ENCODE data around the gene TET3.

TET3 gene

GRCh38 chr2:74007121-74007520, 22.4 kb downstream of the TET3 start:
- DNase-seq, result no peak

- no peak for DNase-seq
These were observed 23.0 kb downstream of the TET3 start for GRCh38 chr2:74007711-74008110.

GRCh38 chr2:74008761-74009395, 24.2 kb downstream of the TET3 start:
- DNase-seq, result no peak

- DNase-seq, result no peak
These were observed 24.9 kb downstream of the TET3 start for GRCh38 chr2:74009577-74009976.

- no peak for DNase-seq
These were observed 25.4 kb downstream of the TET3 start for GRCh38 chr2:74010087-74010541.

GRCh38 chr2:74011246-74011645, 26.5 kb downstream of the TET3 start:
- DNase-seq, result no peak

GRCh38 chr2:74014813-74015212, 30.1 kb downstream of the TET3 start:
- DNase-seq, result no peak

- DNase-seq, result no peak
These were observed 32.5 kb downstream of the TET3 start for GRCh38 chr2:74017223-74017622.

- DNase-seq, result no peak
These were observed 34.8 kb downstream of the TET3 start for GRCh38 chr2:74019516-74019915.

GRCh38 chr2:74020702-74021406, 36.1 kb downstream of the TET3 start:
- no peak for DNase-seq

GRCh38 chr2:74021407-74021755, 36.7 kb downstream of the TET3 start:
- no peak for DNase-seq

- DNase-seq, result no peak
These were observed 39.5 kb downstream of the TET3 start for GRCh38 chr2:74024216-74024615.

- DNase-seq, result no peak
These were observed 41.4 kb downstream of the TET3 start for GRCh38 chr2:74025971-74026612.

- DNase-seq, result no peak
These were observed 42.1 kb downstream of the TET3 start for GRCh38 chr2:74026687-74027241.

GRCh38 chr2:74027496-74027895, 42.8 kb downstream of the TET3 start:
- DNase-seq, result no peak

GRCh38 chr2:74028290-74028689, 43.6 kb downstream of the TET3 start:
- DNase-seq, result no peak

GRCh38 chr2:74028741-74029140, 44.0 kb downstream of the TET3 start:
- no peak for DNase-seq

- DNase-seq, result no peak
These were observed 45.1 kb downstream of the TET3 start for GRCh38 chr2:74029714-74030397.

GRCh38 chr2:74031221-74031620, 46.5 kb downstream of the TET3 start:
- no peak for DNase-seq

GRCh38 chr2:74031959-74032287, 47.2 kb downstream of the TET3 start:
- DNase-seq, result no peak

GRCh38 chr2:74033375-74033774, 48.7 kb downstream of the TET3 start:
- DNase-seq, result no peak
